HepG2 (cell line): ENCODE results near the gene CLDN3. TPM values are rescaled to one million over a fixed set of nuclear protein-coding genes. Genes with fewer than 3 reads are reported as not detected.

Source experiments
- AGO1 ChIP-seq: fragments of 200-400 bp; formaldehyde crosslinking; IDR thresholded peaks from 2 replicates; pipeline ENCODE4 v1.6.1; 2017; ENCODE audit warnings: mild to moderate bottlenecking, low read depth, low read length, moderate library complexity; ENCODE audit not compliant: poor library complexity, severe bottlenecking
- ARNTL ChIP-seq: sonication (generic); formaldehyde crosslinking; IDR thresholded peaks from 2 replicates; pipeline ENCODE4 v1.4.0; 2020; ENCODE audit warnings: mild to moderate bottlenecking, missing genetic modification reagents
- CHD4 ChIP-seq: fragments of 200-600 bp; sonication (generic); IDR thresholded peaks from 2 replicates; pipeline ENCODE4 v1.7.0; 2017; ENCODE audit warnings: mild to moderate bottlenecking, low read length, borderline replicate concordance
- E2F5 ChIP-seq: sonication (generic); formaldehyde crosslinking; conservative IDR thresholded peaks from 2 replicates; pipeline ENCODE4 v1.4.0; 2020; ENCODE audit warnings: missing genetic modification reagents
- FOXA1 ChIP-seq, 2 experiments: fragments of 450-650 bp in 1 of 2; sonication (generic) in 1 of 2; formaldehyde crosslinking in 1 of 2; IDR thresholded peaks; 2 replicates each; pipeline versions ENCODE4 v1.4.0 to v1.6.1; 2016 to 2020; ENCODE audit warnings: missing genetic modification reagents in 1 of 2
- GTF2F1 ChIP-seq: fragments of 150-350 bp; IDR thresholded peaks from 2 replicates; pipeline ENCODE4 v1.6.1; 2014; ENCODE audit warnings: low read length
- HOXD1 ChIP-seq: sonication (generic); formaldehyde crosslinking; IDR thresholded peaks from 2 replicates; pipeline ENCODE4 v1.5.0; 2020; ENCODE audit warnings: missing genetic modification reagents
- KDM4B ChIP-seq: sonication (generic); formaldehyde crosslinking; IDR thresholded peaks from 2 replicates; pipeline ENCODE4 v1.4.0; 2020; ENCODE audit warnings: missing genetic modification reagents
- KLF15 ChIP-seq: sonication (generic); formaldehyde crosslinking; IDR thresholded peaks from 2 replicates; pipeline ENCODE4 v1.8.1; 2023; ENCODE audit warnings: borderline replicate concordance, mild to moderate bottlenecking, inconsistent platforms, missing genetic modification reagents, mixed read lengths
- MED1 ChIP-seq: sonication (generic); formaldehyde crosslinking; IDR thresholded peaks from 2 replicates; pipeline ENCODE4 v1.4.0; 2020; ENCODE audit warnings: missing genetic modification reagents
- MIER2 ChIP-seq: IDR thresholded peaks from 2 replicates; pipeline ENCODE4 v1.6.1; 2016; ENCODE audit warnings: missing biosample characterization, missing genetic modification reagents
- NCOR1 ChIP-seq: fragments of 200-600 bp; sonication (generic); IDR thresholded peaks from 2 replicates; pipeline ENCODE4 v1.7.0; 2017; ENCODE audit warnings: antibody characterized with exemption, low read length, borderline replicate concordance
- SATB2 ChIP-seq: sonication (generic); formaldehyde crosslinking; IDR thresholded peaks from 2 replicates; pipeline ENCODE4 v1.5.0; 2020; ENCODE audit warnings: missing genetic modification reagents
- SNAI1 ChIP-seq: sonication (generic); formaldehyde crosslinking; IDR thresholded peaks from 2 replicates; pipeline ENCODE4 v1.5.0; 2020; ENCODE audit warnings: mild to moderate bottlenecking, missing genetic modification reagents, borderline replicate concordance
- TCF7 ChIP-seq: sonication (generic); IDR thresholded peaks from 2 replicates; pipeline ENCODE4 v1.6.1; 2016; ENCODE audit warnings: antibody characterized with exemption, low read depth
- ZBTB21 ChIP-seq: sonication (generic); formaldehyde crosslinking; IDR thresholded peaks from 2 replicates; pipeline ENCODE4 v1.4.0; 2020; ENCODE audit warnings: missing genetic modification reagents
- ZKSCAN8 ChIP-seq: IDR thresholded peaks from 2 replicates; pipeline ENCODE4 v1.6.1; 2016; ENCODE audit warnings: borderline replicate concordance, missing genetic modification reagents, missing compliant biosample characterization
- ZNF367 ChIP-seq: sonication (generic); formaldehyde crosslinking; IDR thresholded peaks from 2 replicates; pipeline ENCODE4 v1.4.0; 2020; ENCODE audit warnings: missing genetic modification reagents, borderline replicate concordance
- ZNF501 ChIP-seq: sonication (generic); formaldehyde crosslinking; IDR thresholded peaks from 2 replicates; pipeline ENCODE4 v1.5.1; 2020; ENCODE audit warnings: mild to moderate bottlenecking, moderate library complexity, missing genetic modification reagents
- ZNF574 ChIP-seq: sonication (generic); formaldehyde crosslinking; IDR thresholded peaks from 2 replicates; pipeline ENCODE4 v1.4.0; 2020; ENCODE audit warnings: missing genetic modification reagents
- ZNF589 ChIP-seq: sonication (generic); formaldehyde crosslinking; conservative IDR thresholded peaks from 2 replicates; pipeline ENCODE4 v1.8.0; 2022; ENCODE audit warnings: mild to moderate bottlenecking, moderate library complexity, missing genetic modification reagents
- ZNF709 ChIP-seq: sonication (generic); formaldehyde crosslinking; IDR thresholded peaks from 2 replicates; pipeline ENCODE4 v1.5.0; 2020; ENCODE audit warnings: mild to moderate bottlenecking, missing genetic modification reagents
- ZNF766 ChIP-seq: sonication (generic); formaldehyde crosslinking; IDR thresholded peaks from 2 replicates; pipeline ENCODE4 v1.5.0; 2020; ENCODE audit warnings: missing genetic modification reagents, borderline replicate concordance
- ZNF792 ChIP-seq: IDR thresholded peaks from 2 replicates; pipeline ENCODE4 v1.6.1; 2016
- ZNF816 ChIP-seq: sonication (generic); formaldehyde crosslinking; IDR thresholded peaks from 2 replicates; pipeline ENCODE4 v1.8.0; 2022; ENCODE audit warnings: missing genetic modification reagents, mild to moderate bottlenecking, borderline replicate concordance
- ZSCAN30 ChIP-seq: sonication (generic); formaldehyde crosslinking; IDR thresholded peaks from 2 replicates; pipeline ENCODE4 v1.5.0; 2020; ENCODE audit warnings: mild to moderate bottlenecking, missing genetic modification reagents
- polyA plus RNA-seq, 8 experiments: library from polyadenylated mRNA; depleted of rRNA in 3 of 8; stranded (reverse) in 7 of 8; unstranded in 1 of 8; fragments of >200 nt; fragmentation: Illumina TruSeq in 4 of 8; extraction: Trizol in 4 of 8; gene quantifications; 2 replicates each; pipeline versions ENCODE4 v1.2.1 to v1.2.3, GENCODE V29; 2011 to 2016; ENCODE audit warnings: low read depth in 4 of 8, missing spikeins in 1 of 8, mixed read lengths in 1 of 8; ENCODE audit not compliant: insufficient read depth in 1 of 8
- total RNA-seq, 5 experiments: library from RNA; depleted of rRNA; stranded (reverse); fragments of >200 nt; fragmentation: Illumina TruSeq; extraction: Trizol; gene quantifications; 2 replicates each; pipeline ENCODE4 v1.2.3, GENCODE V29; 2016; ENCODE audit warnings: low read depth in 1 of 5
- TF ChIP-seq, protein P1 (sequence below): sonication (generic); formaldehyde crosslinking; IDR thresholded peaks from 2 replicates; pipeline ENCODE4 v1.8.0; 2022; ENCODE audit warnings: low read depth, missing genetic modification reagents

The CLDN3 gene
- total and polyA plus RNA-seq, 2 of the 13 experiments (the other 11 are each of a cell fraction or from before 2014, with no cell fraction given) = 0.31 to 0.51 TPM

DNA sequence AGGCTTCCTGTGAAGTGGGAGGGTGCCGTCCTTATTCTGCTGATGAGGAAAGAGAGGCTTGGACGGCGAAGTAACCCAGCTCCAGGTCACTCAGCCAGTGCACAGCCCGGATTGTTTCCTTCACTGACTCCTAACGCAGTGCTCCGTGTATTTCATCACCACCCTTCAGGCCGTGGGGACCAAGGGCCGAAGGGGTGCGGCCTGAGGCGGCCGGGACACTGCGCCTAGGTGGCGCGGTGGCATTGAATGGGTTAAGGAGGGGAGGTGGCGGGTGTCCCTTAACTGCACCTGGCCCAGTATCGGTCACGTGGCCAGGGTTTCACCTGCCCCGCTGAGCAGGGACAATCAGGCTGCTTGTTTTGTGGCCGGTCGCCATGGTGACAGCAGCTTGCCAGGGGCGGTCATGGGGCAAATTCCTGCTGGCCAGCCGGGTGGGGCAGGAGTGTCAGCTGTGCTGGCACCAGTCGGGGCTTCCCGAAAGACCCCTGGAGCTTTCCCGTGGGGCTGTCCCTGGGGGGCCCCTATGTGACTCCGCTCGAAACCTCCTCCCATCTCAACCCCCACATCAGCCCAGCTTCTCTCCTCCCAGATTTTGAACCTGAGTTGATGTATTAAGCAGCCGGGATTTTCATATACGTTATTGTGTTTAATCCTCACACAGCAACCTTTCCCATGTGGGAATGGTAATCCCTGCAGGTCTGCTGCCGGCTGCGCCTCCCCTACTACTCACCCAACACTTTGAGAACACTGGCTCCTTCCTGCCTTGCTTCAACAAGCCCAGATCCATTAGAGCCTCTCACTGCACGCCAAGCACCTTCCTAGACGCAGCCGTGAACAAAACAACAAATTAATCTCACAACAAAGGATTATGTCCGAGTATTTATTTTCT lies 27.1 kb downstream of the CLDN3 start (continued):
- TF ChIP-seq ZNF574 (CRISPR knock-in tag) (no peak), MED1 (CRISPR knock-in tag) (no peak; the same call in 1 of the 2 replicates), FOXA1 (IDR thresholded peaks at IDR 0.05) (no peak), FOXA1 (CRISPR knock-in tag; IDR thresholded peaks at IDR 0.05) (no peak), ZNF816 (CRISPR knock-in tag) (no peak), ZBTB21 (no peak), SATB2 (CRISPR knock-in tag) (no peak), ZNF709 (no peak), ZNF367 (no peak), GTF2F1 (no peak), ZNF589 (no peak), ZNF792 (CRISPR knock-in tag) (no peak), HOXD1 (no peak), ZNF501 (CRISPR knock-in tag) (no peak), E2F5 (CRISPR knock-in tag) (no peak), KDM4B (CRISPR knock-in tag) (no peak), ZSCAN30 (CRISPR knock-in tag) (no peak), MIER2 (CRISPR knock-in tag) (no peak), AGO1 (no peak), SNAI1 (CRISPR knock-in tag) (no peak), CHD4 (0 out of 2 replicates have a peak, but pooled peaks have one; percentile 34), KLF15 (CRISPR knock-in tag) (no peak), TCF7 (no peak), ZNF766 (CRISPR knock-in tag) (no peak), NCOR1 (no peak), ARNTL (peak; percentile 80; the same call in 1 of the 2 replicates), ZKSCAN8 (no peak)
- TF ChIP-seq, protein P1, sequence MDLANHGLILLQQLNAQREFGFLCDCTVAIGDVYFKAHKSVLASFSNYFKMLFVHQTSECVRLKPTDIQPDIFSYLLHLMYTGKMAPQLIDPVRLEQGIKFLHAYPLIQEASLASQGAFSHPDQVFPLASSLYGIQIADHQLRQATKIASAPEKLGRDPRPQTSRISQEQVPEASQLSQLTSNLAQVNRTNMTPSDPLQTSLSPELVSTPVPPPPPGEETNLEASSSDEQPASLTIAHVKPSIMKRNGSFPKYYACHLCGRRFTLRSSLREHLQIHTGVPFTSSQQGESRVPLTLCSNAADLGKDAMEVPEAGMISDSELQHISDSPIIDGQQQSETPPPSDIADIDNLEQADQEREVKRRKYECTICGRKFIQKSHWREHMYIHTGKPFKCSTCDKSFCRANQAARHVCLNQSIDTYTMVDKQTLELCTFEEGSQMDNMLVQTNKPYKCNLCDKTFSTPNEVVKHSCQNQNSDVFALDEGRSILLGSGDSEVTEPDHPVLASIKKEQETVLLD = no peak
